ENCODE results near the gene PDLIM1. TPM values are rescaled to one million over a fixed set of nuclear protein-coding genes. Genes with fewer than 3 reads are reported as not detected.
A peak's percentile ranks its signal among the peaks of the same experiment; 100 is the strongest.

Gene PDLIM1, protein sequence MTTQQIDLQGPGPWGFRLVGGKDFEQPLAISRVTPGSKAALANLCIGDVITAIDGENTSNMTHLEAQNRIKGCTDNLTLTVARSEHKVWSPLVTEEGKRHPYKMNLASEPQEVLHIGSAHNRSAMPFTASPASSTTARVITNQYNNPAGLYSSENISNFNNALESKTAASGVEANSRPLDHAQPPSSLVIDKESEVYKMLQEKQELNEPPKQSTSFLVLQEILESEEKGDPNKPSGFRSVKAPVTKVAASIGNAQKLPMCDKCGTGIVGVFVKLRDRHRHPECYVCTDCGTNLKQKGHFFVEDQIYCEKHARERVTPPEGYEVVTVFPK
- 10 to 100 TPM; 38.9 to 72.9 (median 41.2) TPM for polyA plus RNA-seq

DNA sequence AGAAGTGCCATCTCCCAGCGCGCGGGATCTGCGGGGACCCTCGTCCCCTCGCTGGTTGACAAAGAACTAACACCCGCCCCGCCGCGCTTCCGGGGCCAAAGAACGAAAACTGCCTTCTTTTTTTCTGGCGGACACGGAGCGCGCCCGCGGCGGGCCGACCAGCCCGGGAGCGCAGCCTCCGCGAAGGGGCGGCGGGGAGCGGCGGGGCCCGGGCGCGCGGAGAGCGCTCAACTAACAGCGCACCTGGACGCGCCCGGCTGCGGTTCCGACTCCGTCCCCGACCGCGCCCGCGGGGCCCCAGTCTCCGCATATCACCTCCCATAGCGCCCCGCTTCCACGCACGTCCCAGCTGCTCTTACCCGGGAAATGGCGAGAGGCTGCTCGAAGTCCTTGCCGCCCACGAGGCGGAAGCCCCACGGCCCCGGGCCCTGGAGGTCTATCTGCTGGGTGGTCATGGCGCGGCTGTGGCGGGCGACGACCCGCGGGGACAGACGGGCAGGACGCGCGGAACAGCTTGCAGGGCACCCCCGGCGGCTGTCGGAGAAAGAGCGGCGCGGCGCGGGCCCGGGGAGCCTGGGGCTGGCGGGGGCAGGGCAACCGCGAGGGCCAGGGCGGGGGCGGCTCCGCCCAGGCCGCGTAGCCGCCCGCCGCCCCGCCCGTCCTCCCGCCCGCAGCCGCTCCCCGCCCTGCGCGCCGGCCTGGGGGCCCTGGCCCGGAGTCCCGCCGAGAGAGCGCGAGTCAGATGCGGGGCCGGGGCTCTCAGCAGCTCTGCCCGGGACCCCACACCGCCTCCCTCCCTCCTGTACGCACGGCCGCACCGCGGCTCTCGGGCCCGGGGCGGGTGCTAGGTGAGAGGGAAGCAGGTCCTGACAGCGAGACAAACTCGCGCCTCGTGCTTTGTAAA lies at the start of gene PDLIM1:
PDLIM1 (minus strand) TSS at position 543 of the 904 bp plus-strand sequence; CDS start at position 455, 88 bp downstream.
- peaks cover 50 to 57% of the 10 kb centered on the region in 2 donors for H3K4me1 Mint-ChIP-seq
- no peaks in the 10 kb centered on the region for H3K9me3 Mint-ChIP-seq
- peak within 1 kb of the TSS; percentile 87 to 92 (median 90) for H3K4me3 Mint-ChIP-seq
- peak; percentile 63 to 70 (median 63) for DNase-seq
- no peaks in the 10 kb centered on the region for H3K36me3 Mint-ChIP-seq
- H3K27ac Mint-ChIP-seq, result peak within 1 kb of the TSS; percentile 64 to 88 (median 83)
- H3K27me3 Mint-ChIP-seq (ENCODE audit: low read depth in 3 of 3), result peaks cover 4 to 12% (median 5%) of the 10 kb centered on the region in 3 donors

DNA sequence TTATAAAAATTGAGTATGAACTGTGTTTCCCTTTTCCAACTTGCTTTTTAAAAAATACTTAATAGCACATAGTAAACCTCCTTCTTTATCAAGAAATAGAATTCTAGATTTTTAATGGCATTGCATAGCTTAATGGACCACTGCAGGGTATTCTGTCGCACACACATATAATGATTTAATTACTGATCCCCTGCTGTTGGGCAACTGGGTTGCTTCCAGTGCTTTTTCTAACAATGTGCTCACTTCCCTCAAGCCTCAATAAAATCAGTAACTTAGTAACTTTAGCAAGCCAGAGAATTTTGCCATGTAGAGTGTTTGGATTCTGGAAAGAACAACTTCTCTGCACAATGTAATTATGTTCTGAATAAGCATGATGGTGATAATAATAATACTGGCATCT lies 49.1 kb upstream of the PDLIM1 start:
- no peaks in the 10 kb centered on the region for H3K9me3 Mint-ChIP-seq
- H3K36me3 Mint-ChIP-seq, result no peaks in the 10 kb centered on the region
- no peak overlapping the region for H3K27ac Mint-ChIP-seq
- no peak overlapping the region for H3K4me3 Mint-ChIP-seq
- no peaks in the 10 kb centered on the region for H3K4me1 Mint-ChIP-seq
- peaks cover 0 to 5% (median 0%) of the 10 kb centered on the region in 3 donors for H3K27me3 Mint-ChIP-seq (ENCODE audit: low read depth in 3 of 3)
- DNase-seq, result no peak

DNA sequence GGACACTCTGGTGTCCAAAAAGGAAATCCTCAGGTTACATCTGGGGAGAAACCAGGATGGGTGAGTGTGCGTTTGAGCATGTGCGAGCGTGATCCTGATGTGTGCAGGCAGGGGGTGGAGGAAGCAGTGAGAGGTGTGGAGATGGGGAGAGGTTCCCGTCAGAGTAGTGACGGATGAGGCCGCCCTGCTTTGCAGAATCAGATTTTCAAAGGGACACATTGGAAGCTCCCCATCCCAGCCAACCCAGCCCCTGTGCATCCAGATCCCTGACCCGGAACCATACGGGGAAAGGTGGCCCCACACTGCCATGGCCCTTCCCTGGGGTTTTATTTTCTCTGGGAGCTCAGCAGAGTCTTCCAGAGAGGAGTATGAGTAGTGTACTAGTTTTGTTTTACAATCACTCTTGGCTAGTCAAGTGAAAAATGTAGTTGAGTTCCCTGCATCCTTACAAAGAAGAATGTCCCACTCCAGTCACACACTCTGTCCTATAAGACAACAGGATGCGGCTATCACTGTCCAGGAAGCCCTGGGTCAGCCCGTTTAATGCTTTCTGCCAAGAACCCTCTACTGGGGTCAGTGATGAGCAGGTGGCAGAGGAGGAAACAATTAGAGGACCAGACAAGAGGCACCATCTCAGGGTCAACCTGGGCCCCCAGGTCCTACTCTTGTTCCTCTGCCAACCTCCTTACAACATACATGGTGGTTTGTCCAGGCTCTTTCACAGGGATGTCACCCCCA lies 46.8 kb upstream of the PDLIM1 start:
- no peaks in the 10 kb centered on the region for H3K36me3 Mint-ChIP-seq
- DNase-seq, result no peak
- H3K4me3 Mint-ChIP-seq, result no peak overlapping the region
- no peak overlapping the region for H3K27ac Mint-ChIP-seq
- H3K9me3 Mint-ChIP-seq, result no peaks in the 10 kb centered on the region
- H3K4me1 Mint-ChIP-seq, result no peaks in the 10 kb centered on the region
- peaks cover 0 to 1% (median 0%) of the 10 kb centered on the region in 3 donors for H3K27me3 Mint-ChIP-seq (ENCODE audit: low read depth in 3 of 3)

DNA sequence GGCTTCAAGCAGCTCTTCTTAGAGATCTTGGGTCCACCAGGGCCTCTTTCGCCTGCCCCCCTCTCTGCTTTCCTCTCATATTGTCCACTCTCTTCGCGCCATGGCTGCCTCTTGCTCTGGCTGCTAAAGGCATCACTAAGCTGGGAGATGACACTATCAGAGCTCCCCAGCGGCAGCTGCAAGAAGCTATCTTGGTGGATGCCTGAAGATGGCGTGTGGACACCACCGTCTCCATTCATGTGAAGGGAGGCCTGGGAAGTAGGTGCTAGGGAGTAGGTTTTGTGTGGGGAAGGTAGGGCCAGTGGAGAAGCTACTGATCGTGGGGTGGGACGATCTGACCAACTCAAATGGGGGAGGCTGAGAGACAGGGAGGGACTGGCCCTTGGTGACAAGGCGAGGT lies 45.9 kb upstream of the PDLIM1 start:
- no peak for DNase-seq
- no peak overlapping the region for H3K27ac Mint-ChIP-seq
- H3K27me3 Mint-ChIP-seq (ENCODE audit: low read depth in 3 of 3), result peaks cover 0 to 2% (median 0%) of the 10 kb centered on the region in 3 donors
- no peaks in the 10 kb centered on the region for H3K4me1 Mint-ChIP-seq
- no peak overlapping the region for H3K4me3 Mint-ChIP-seq
- no peaks in the 10 kb centered on the region for H3K9me3 Mint-ChIP-seq
- H3K36me3 Mint-ChIP-seq, result peaks cover 0 to 4% (median 0%) of the 10 kb centered on the region in 3 donors

DNA sequence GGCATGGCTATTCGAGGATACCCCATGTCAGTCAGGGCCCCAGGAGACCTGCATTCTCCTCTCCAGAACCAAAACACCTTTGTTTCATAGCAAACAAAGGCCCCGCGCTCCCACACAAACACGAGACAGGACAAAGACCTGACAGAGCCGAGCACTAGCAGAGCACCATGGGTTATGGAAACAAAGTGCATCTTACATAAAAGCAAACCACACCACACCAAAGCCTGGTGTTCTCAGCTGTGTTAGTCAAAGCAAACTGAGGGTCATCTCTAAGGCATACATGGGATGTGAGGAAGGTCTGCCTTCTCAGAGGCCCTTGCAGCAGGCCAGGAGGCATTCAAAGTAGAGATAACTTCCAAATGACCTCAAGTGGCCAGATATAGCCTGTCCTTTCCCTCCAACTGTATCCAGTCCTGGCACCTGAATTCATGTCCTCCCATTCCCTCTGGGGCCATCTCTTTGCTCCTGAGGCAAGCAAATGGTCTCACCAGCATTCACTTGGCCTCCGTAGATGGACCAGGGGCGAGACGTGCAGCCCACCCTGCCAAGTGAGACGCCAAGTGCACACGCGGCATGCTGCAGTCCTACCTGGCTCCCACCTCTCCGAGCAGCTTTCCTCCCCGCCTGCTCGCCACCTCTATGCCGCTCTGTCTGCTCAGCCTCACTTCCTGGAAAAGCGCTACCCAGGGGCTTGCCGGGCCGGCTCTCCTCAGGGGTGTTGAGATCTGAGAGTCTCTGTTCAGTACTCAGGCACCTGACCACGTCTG lies 45.3 kb upstream of the PDLIM1 start:
- peaks cover 0 to 2% (median 0%) of the 10 kb centered on the region in 3 donors for H3K27me3 Mint-ChIP-seq (ENCODE audit: low read depth in 3 of 3)
- no peak for DNase-seq
- no peak overlapping the region for H3K4me3 Mint-ChIP-seq
- H3K27ac Mint-ChIP-seq, result no peak overlapping the region
- H3K36me3 Mint-ChIP-seq, result peaks cover 0 to 4% (median 0%) of the 10 kb centered on the region in 3 donors
- H3K9me3 Mint-ChIP-seq, result no peaks in the 10 kb centered on the region
- H3K4me1 Mint-ChIP-seq, result no peaks in the 10 kb centered on the region

DNA sequence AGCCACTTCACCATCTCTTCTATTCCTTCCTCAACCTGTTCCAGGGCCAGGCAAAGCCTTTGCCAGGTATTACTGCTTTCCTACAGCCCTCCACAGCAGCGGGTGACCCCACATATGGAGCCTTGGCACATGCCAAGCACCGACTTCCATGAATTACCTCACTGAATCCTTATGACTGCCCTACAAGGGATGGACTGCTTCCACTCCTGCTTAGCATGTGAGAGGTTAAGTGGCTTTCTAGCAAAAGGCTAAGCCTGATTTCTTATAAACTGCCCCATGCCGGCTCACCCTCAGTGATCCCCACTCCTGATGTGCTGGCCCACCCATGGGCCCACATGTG lies 44.0 kb upstream of the PDLIM1 start:
- Mint-ChIP-seq H3K27me3 (ENCODE audit: low read depth in 3 of 3) (peaks cover 0 to 2% (median 0%) of the 10 kb centered on the region in 3 donors), H3K36me3 (peaks cover 0 to 4% (median 0%) of the 10 kb centered on the region in 3 donors), H3K4me3 (no peak overlapping the region), H3K9me3 (no peaks in the 10 kb centered on the region), H3K4me1 (no peaks in the 10 kb centered on the region), H3K27ac (no peak overlapping the region)
- DNase-seq, result no peak

DNA sequence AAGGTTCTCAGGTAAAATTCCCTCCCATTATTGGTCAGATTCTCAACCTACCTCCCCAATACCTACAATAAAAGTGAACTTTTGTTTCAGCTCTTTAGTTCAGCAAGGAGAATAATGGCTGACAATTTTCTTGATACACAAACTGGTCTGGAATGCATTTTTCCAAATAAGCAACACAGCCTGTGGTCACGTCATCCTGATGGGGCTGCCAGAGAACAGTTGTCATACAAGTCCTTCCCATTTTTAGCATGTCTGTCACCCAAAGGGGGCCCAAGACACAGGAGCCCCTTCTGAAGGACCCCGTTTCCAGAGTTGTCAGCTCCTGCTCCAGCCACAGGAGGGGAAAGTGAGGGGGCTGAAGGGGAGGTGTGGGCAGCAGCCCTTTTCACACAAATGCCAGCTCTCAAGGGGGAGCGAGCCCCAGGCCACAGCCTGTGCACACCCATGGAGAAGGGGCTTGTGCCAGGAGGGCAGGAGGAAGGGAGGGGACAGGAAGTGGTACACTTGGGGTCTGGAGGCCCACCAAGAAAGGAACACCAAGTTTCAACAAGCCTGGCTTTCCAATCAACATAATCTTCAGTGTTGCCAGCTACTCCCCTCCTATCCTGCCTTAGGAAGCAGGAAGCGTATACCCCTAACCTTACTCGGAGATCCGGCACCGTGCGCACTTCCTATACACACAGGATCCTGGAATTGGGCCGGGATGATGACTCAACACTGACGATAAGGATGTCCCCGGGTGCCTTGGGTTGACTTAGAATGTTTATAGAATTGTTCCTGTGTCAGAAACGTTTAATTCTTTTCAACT lies 43.4 kb upstream of the PDLIM1 start:
- Mint-ChIP-seq H3K4me1 (no peaks in the 10 kb centered on the region), H3K4me3 (no peak overlapping the region), H3K36me3 (peaks cover 0 to 4% (median 0%) of the 10 kb centered on the region in 3 donors), H3K9me3 (no peaks in the 10 kb centered on the region), H3K27me3 (ENCODE audit: low read depth in 3 of 3) (peaks cover 0 to 2% (median 0%) of the 10 kb centered on the region in 3 donors), H3K27ac (no peak overlapping the region)
- DNase-seq, result no peak

DNA sequence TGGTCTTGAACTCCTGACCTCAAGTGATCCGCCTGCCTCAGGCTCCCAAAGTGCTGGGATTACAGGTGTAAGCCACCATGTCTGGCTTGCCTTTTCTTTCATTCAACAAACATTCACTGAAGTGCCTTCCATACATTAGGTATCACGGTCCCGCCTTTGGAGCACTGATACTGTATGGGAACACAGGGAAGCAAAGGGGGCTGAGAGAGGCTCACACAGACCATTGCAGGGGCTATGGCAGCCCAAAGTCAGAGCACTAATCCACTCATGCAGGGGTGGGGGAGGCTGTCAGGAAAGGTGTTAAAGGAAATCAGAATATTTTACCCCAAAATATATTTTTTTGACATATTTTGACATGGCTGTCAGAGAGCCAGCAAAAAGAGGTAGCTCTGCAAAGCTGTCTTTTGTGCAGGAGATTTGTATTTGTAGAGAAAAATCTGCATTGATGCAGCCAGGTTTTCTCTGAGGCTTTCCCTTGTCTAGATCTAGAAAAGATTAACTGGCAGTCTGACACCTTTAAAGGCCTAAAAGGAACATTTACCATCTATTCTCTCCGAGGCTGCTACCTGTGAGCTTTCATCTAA lies 42.0 kb upstream of the PDLIM1 start:
- no peak overlapping the region for H3K4me3 Mint-ChIP-seq
- H3K4me1 Mint-ChIP-seq, result no peaks in the 10 kb centered on the region
- peaks cover 0 to 2% (median 2%) of the 10 kb centered on the region in 3 donors for H3K27me3 Mint-ChIP-seq (ENCODE audit: low read depth in 3 of 3)
- H3K9me3 Mint-ChIP-seq, result no peaks in the 10 kb centered on the region
- H3K27ac Mint-ChIP-seq, result no peak overlapping the region
- no peak for DNase-seq
- peaks cover 0 to 4% (median 0%) of the 10 kb centered on the region in 3 donors for H3K36me3 Mint-ChIP-seq

DNA sequence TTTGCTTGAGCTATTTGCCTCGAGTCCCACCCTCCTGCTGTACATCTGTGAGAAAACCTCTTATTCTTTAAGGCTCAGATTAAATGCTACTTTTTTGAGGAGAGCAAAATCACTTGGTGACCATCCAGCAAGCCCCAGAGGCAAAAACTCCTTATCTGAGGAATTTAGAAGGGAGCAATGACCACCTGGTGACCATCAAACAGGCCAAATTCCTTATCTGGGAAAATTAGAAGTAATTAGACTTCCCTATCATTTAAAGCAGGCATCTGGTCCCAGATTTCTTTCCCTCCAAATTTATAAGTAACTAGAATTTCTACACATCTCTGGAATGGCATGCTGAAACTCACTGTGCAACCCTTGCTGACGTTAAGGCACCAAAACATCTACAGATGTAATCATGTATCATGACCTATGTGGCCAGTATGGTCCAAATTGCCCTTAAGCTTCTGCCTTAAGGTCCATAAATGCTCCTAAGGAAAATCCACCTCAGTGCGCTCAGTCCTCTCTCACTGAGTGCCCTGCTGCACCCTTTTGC lies 40.9 kb upstream of the PDLIM1 start:
- no peak overlapping the region for H3K4me3 Mint-ChIP-seq
- DNase-seq, result no peak
- H3K9me3 Mint-ChIP-seq, result no peaks in the 10 kb centered on the region
- H3K27me3 Mint-ChIP-seq (ENCODE audit: low read depth in 3 of 3), result peaks cover 0 to 3% (median 2%) of the 10 kb centered on the region in 3 donors
- H3K27ac Mint-ChIP-seq, result no peak overlapping the region
- peaks cover 0 to 4% (median 0%) of the 10 kb centered on the region in 3 donors for H3K36me3 Mint-ChIP-seq
- H3K4me1 Mint-ChIP-seq, result no peaks in the 10 kb centered on the region

DNA sequence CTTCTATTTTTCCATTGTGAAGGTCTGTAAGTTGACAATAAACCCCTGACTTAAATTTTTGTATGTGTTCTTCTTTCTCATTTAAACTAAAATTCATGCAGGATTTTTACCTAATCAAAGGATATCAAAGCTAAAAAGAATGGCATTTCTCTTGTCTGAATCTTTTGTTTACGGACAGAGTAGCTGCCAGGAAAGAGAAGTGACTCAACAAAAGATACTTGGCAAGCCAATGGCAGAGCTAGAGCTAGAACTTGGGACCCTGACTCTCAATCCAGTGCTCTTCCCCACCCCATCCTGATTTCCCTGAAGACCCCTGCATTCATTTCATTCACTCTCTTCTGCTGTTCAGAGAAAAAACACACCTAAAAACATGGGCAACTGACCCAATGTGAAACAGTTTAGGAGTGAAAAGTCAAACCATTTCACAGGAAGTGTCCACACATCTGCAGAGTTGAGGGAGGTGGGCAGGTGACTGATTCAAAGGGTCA lies 40.2 kb upstream of the PDLIM1 start:
- H3K4me3 Mint-ChIP-seq, result no peak overlapping the region
- no peak for DNase-seq
- H3K36me3 Mint-ChIP-seq, result peaks cover 0 to 4% (median 0%) of the 10 kb centered on the region in 3 donors
- no peaks in the 10 kb centered on the region for H3K4me1 Mint-ChIP-seq
- H3K27me3 Mint-ChIP-seq (ENCODE audit: low read depth in 3 of 3), result peaks cover 0 to 3% (median 2%) of the 10 kb centered on the region in 3 donors
- no peaks in the 10 kb centered on the region for H3K9me3 Mint-ChIP-seq
- H3K27ac Mint-ChIP-seq, result no peak overlapping the region

DNA sequence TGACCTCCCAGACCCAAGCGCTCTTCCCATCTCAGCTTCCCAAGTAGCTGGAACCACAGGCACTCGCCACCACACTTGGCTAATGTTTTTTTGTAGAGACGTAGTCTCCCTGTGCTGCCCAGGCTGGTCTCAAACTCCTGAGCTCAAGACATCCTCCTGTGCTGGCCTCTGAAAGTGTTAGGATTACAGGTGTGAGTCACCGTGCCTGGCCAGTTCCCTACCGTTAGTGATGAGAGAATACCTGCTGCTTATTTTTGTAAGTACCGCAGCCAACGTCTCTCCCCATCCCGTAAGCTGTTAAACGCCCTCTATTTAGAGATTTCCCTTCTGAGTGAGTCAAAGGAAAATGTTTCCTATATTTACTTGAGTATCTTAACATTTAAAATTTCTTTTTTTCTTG lies 38.5 kb upstream of the PDLIM1 start:
- Mint-ChIP-seq H3K36me3 (peaks cover 0 to 4% (median 0%) of the 10 kb centered on the region in 3 donors), H3K9me3 (no peaks in the 10 kb centered on the region), H3K4me3 (no peak overlapping the region), H3K4me1 (no peaks in the 10 kb centered on the region), H3K27me3 (ENCODE audit: low read depth in 3 of 3) (peaks cover 0 to 3% (median 2%) of the 10 kb centered on the region in 3 donors), H3K27ac (no peak overlapping the region)
- DNase-seq, result no peak

DNA sequence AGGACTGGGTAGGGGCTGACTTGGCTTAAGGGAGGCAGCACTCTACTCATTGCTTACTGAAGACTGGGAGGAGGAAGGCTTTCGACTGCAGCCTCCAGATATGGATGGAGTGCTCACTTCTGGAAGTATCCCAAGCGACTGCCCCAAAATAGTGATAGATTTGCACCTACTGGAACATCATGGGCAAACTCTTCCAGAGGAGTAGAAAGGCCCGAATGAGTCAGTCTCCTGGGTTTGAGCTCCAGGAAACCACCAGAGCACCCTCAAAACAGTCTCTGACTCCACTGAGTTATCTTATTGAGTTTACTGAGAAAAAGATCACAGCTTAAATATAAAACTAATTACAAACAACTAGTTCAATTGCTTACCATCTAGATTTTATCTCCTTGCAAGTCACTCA lies 37.2 kb upstream of the PDLIM1 start:
- Mint-ChIP-seq H3K27me3 (ENCODE audit: low read depth in 3 of 3) (peaks cover 0 to 3% (median 2%) of the 10 kb centered on the region in 3 donors), H3K4me3 (no peak overlapping the region), H3K4me1 (no peaks in the 10 kb centered on the region), H3K27ac (no peak overlapping the region), H3K9me3 (no peaks in the 10 kb centered on the region), H3K36me3 (peaks cover 0 to 4% (median 0%) of the 10 kb centered on the region in 3 donors)
- DNase-seq, result no peak

Data from immature natural killer cell (primary cell).